HG03064 (cell line): ENCODE data around the gene MYO1A.
"Not testable (repeated sequence)": the region's sequence is repeated elsewhere in the genome, so short reads cannot be mapped to it uniquely, and the experiment has no call there.

Experiments
- ATAC-seq: cut with Tn5 transposase; IDR thresholded peaks from one replicate; pipeline ENCODE4 v1.9.1; 2021; ENCODE audit warnings: low read depth; ENCODE audit not compliant: unreplicated experiment

MYO1A gene

DNA sequence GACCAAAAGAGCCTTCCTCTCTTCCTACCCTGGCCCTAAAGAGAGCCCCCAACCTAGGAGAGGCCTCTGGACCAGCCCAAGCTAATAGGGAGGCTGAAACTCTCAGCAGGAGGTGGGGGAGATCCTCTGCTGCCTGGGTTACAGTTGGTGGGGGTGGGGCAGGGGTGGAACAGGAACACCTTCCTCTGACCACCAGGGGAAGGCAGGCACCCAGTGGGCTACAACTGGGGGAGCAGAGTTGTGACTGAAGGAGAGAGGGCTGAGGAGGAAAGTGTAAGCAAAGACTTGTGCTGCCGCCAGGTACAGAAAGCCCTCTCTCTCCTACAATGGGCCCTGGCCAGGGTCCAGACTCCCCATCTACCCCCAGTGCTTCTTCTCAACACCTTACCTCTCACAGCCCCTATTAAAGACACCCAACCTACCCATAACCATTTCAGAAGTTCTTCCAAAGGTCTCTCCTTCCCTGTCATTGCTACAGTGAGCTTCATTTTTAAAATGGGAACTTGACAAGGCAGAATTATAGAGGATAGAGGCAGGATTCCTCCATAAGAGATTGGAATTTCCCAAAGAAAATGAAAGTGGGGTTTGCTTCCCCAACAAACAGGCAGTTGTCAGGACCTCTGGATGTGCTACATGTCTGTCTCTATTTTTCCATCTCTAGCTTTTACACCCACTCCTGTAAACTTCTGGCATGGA lies 1.4 kb downstream of the MYO1A start:
- ATAC-seq = no peak

DNA sequence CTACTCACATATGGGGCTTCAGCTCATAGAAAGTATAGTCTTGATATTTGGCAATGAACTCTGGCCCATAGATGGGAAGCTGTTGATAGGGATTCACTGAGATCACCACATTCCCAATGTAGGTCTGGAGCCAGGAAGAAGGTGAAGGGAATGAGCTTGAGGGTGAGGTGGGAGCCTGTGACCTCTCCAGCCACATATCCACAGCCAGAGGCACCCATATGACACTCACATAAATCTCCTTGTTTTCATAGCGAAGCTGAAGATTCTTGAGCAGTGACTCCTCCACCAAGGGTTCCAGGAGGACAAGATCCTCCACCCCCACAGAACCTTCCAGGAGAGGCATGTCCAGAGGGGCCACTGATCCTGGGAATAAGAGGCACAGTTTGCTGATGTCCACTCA lies 1.9 kb downstream of the MYO1A start:
- ATAC-seq = no peak

DNA sequence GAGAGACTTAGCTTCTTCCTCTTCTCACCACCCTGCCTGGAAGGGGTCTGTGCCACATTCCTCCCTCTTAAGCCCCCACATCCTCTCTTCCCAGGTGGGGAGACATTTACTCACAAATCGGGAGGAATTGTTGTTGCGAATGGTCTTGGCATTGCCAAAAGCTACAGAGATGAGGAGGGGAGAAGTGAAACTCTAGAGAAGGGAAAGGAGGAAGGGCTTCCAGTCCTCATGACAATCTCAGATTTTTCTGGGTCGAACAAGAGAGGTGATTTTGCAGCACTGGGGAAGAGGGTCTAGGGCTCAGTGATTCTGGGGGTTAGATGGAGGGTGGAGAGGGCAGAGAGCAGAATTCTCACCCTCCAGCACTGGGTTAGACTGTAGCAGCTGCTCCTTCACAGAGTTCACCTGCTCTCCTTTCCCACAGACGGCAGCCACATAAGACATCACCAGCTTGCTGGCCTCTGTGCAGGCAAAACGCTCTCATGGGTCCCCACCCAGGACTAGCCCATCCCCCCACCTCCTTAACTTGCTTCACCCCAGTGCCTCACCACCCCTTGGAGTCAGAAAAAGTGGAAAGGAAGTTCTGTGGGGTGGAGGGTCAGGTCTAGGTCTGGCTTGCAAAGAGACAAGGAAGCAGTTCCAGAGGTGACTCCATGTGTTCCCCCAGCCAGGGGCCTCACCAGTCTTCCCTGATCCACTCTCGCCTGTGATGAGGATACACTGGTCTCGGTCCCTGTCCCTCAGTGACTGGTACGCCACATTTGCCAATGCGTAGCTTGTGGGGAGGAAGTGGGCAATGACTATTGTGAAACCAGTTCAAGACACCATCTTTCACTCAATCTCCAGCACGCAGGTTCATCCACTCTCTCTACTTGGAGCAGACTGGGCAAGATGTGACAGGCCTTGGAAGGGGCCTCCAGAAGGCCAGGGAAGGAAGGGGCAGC lies 2.7 kb downstream of the MYO1A start:
- ATAC-seq = no peak

DNA sequence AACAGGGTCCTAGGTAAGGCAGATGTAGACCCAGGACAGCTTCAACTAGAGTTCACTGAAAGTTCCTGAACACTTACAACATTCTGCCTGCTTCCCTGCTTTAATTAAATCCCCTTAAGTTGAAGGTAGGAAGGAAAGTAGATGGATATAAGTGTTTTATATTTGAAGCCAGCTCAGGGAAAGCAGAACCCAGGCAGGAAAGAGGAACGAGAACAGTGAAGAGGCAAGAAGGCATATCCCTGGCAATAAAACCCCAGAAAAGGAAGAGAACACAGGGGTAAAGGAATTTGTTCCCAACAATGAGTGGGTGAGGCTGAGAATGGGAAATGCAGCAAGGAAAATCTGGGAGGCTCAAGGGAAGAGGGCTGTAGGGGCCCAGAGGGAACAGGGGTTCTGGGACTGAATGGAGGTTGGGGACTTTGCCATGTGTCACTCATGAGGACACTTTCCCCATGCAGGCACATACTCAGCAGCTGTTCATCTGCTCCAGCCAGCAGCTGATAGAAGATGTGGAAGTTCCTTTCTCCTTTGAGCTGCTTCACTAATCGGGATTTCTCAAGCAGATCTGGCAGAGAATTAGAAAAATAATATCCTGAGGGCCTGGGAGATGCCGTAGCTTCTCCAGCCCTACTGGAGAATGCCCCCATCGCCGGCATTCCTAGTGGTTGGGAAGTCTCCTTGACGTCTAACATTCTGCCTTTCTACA lies 3.7 kb downstream of the MYO1A start:
- no peak for ATAC-seq

DNA sequence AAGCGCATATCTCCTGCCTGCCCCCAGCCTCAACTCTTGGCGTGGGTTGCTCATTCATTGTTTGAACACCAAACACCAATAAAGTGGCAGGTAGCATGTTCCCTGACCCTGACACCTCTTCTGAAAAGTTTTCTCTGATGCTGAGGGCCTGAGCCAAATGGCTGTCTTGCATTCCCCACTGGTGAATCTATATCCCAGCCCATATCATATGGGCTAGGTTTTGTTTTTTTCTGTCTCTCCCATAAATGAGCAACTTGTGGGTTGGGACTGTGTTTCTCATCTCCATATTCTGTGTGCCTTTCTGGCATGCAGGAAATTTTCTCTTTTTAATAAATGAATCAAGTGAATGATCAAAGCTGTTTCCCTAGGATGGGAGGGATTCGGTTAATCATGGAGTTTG lies 5.0 kb downstream of the MYO1A start:
- ATAC-seq = no peak

DNA sequence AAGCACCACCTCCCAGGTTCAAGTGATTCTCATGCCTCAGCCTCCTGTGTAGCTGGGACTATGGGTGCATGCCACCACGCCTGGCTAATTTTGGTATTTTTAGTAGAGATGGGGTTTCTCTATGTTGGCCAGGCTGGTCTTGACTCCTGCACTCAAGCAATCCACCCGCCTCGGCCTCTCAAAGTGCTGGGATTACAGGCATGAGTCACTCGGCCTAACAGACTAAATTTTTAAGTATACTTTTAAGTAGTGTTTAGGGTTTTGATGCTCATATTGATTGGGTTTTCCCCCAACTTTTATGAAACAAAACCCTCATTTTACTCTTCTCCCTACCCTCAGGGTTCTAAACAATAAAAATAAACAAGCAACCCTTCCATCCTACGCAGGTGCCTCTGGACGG lies 5.5 kb downstream of the MYO1A start:
- ATAC-seq = no peak

DNA sequence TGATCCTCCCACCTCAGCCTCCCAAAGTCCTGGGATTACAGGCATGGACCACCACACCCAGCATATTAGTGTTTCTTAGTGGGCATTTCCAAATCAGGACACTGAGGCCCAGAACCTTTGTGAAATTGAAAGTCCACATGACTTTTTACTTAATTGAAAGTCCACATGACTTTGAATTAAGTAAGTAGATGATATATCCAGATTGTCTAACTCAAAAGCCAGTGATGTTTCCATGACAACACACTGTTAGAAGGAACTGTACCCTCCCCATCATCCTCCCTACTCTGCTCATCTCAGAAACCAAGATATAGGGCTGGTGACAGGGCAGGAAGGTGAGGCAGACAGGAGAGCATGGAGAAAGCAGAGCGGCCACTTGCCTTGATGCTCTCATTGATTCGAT lies 7.2 kb downstream of the MYO1A start:
- ATAC-seq = no peak

DNA sequence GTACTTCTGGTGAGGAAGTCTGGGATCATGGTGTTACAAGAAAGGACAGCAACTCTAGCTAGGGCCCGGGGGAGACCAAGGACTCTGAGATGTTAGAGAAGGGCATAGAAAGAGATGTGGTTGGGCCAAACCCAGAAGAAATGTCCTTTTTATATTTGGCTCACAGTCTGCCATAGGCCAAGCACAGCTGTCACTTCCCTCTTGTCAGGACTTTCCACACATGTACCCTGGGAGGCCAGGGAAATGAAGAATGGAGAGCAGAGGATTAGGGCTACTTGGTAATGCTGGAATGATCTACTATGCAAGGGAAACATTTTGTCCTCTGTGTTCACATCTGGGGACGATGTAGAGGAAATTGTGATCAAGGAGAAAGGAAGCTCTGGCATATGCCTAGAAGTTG lies 9.2 kb downstream of the MYO1A start:
- ATAC-seq = no peak

DNA sequence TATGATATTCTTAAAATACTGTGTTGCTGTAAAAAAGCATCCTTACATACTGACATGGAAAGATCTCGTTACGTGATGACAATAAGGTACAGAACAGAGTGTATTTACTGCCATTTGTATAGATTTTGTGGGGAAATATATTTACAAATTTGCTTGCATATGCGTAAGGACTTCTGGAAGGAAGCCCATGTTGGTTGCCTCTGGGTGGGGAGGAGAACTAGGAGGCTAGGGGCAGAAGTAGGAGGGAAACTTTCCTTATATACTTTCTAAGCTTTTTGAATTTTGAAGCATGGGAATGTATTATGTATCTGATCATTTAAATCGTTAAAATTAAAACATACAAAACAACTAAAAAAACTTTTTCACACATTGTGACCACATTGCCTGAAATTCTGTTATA lies 9.7 kb downstream of the MYO1A start:
- no peak for ATAC-seq

DNA sequence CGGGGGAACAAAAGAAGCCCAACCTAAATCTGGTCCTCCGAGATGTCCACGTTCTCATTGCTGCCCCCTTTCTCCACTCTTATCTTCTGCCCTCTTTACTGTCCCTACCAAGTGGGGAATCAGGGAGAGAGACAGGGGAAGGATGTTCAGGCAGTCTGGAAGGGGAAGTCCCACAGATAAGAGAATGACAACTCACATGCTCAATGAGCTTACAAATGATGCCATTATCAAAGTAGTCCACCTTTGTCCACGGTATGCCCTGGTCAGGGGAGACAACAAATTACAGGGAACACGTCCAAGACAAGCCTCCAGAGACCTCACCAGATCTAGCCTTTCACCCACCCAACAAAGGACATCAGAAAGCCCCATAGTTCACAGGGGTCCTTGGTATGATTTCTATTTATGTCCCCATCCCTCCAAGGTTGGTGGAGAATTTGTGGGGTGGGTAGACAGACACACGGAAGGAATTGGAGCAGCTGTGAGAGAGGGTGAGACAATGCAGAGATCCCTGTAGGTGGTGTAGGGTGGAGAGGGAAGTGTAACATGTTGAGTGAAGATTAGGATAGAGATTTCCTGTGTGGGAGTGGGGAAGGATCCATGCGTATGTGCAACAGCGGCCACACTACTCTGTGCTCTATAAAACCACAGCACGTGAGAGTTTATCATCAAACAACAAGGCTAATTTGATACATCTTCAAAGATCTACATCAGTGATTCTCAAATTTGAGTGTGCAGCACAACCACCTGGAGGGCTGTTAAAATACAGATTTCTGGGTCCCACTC lies 10.7 kb downstream of the MYO1A start:
- ATAC-seq = no peak

DNA sequence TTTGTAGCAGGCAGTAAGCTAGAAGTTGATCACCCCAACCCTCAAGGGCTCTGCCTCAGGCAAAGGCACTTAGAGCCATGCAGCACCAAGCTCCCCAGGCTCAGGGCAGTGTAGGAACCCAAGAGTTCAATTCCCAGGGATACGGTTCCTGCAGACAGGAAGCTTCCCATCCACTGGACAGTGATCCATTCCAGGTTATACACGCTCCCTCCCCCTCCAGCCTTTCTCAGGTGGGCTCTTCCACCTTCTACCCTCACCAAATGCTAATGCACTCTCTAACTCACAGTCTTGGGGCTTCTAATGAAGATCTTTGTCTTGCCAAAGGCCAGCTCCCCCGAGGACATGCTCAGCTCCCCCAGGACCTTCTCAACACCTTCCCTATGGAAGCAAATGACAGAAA lies 12.7 kb downstream of the MYO1A start:
- no peak for ATAC-seq

DNA sequence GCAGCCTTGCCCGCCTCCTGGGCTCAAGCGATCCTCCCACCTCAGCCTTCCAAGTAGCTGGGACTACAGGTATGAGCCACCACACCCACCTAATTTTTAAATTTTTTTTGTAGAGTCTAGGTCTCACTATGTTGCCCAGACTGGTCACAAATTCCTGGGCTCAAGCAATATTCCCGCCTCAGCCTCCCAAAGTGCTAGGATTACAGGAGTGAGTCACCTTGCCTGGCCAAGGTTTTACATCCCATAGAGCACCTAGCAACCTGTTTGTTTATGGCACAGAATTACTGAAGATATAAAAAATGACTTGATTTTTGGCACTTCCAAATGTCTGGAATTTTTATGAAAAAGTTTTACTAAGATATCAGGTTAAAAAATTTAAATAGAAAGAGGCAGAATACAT lies 16.5 kb downstream of the MYO1A start:
- ATAC-seq = no peak

DNA sequence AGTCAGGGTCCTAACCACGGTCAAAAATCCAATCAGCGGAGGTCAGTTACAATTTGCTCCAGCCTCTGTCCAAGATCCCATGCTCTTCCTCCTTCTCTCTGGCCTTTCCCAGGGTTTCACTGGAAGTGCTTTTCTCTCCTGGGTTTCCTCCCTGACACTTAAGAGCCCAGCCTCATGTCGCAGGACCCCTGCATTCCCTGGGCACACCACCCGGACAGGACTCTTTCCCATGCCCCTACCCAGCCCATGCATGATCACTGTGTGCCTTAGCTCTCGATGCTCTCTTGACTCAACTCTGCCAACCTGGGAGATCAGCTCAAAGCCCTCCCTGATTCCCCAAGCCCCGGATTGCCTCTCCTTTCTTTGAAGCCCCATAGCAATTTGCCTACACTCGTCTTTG lies 18.1 kb downstream of the MYO1A start:
- ATAC-seq = no peak

DNA sequence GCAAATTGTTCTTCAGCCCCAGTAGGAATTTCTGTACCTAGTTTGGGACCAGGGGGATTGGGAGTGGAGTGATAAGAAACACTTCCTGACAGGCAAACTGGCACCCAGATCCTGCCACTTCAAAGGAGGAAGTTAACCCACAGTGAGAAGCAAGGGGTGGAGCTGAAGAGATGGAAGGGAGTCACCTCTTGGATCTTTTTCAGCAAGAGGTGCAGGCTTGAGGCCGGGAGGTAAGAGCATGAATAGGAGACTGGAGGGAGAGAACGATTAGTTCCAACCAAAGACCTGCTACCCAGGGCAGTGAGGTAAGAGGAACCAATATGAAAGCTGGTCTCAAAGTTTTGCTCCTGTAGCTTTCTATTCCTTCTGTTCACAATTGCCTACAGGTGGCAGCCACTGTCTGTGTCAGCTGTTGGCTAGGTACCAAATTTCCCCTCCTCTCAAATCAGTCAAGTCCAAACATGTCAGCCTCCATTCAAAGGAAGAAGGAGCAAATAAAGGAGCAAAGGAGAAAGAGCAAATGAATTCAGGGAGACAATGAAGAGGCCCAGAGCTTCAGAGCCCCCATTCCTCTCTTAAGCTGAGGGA lies 18.7 kb downstream of the MYO1A start:
- ATAC-seq = no peak

DNA sequence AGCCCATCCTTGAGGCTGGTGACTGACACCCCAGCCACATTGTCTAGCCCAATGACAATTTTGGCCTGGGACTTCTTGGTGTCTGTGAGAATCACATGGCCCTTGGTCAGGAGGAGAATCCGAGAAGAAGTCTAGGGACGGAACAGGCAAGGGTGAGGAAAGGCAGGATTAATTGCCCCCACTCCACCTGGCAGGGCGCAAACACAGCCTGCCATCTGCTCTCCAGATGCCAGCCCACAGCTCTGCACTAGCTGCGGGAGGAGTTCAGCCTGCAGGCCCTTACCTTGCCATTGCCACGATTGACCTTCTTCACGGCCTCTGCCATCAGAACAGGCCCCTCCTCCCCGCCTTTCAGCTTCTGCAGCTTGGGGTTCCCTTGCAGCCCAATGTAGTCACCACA lies 20.5 kb downstream of the MYO1A start:
- no peak for ATAC-seq

DNA sequence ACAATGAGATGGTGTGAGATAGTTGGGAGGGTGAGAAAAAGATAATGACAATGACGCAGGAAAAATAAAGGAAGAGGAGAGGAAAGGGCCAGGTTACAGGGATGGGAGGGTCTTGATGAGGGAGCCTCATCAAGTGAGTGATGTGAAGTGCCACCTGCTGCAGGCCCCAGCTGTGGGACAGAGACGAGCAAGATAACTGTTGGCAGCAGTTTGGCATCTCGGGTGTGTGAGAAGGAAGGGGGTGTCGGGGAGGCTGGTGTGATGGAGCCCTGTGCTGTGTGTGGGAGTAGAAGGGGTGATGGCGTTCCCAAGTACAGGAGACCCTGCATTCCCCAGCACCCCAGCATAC lies 22.1 kb downstream of the MYO1A start:
- no peak for ATAC-seq

DNA sequence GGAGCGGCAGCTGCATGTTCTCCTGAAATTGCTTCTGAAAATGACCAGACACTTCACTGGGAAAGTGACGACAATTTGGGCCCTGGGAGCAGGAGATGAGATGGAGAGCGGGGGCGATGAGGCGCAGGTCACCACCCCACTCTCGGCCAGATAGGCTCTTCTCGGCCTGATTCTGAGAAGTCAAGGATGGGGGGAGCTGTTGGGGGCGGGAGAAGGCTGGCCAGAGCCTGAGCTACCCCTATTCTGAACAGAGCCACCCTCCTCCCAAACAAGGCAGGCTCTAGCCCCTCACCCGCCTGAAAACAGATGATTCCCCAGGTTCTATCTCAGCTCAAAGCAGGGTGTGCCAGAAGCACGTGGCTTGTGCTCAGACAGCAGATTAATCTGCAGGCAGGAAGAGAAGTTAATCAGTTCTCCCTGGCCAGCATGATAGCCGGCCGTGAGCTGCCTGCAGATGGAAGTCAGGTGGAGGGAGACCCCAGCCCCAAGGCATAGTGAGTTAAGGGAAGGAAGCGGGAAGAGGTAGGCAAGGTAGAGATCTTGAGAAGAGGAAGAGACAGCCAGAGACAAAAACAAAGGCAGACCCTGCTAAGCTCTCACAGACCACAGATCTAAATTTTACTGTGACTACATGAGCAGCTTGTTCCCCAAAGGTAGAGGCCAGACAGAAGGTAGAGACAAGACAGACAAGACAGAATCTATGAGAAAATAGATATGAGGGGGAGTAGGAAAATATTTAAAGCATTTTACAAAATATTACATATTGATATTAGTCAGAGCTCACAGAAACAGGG lies 22.7 kb downstream of the MYO1A start:
- ATAC-seq = no peak

DNA sequence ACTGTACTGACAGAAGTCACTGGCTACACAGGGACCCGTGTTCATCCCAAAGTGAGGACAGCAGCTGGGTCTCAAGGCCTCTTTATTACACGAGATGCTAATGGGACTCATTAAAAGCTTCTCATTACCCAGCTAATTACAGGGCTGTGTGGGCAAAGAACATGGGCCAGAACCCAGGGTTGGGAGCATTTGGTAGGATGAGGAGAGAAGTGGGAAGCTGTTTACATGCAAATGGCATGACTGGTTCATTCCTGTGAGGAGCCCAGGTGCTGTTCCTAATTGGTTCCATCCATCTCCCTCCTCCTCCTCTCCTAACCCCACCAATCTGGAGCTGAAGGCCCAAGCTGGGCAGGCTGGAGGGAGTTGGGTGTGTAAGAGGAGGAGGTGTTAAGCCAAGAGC lies 24.7 kb downstream of the MYO1A start:
- no peak for ATAC-seq

DNA sequence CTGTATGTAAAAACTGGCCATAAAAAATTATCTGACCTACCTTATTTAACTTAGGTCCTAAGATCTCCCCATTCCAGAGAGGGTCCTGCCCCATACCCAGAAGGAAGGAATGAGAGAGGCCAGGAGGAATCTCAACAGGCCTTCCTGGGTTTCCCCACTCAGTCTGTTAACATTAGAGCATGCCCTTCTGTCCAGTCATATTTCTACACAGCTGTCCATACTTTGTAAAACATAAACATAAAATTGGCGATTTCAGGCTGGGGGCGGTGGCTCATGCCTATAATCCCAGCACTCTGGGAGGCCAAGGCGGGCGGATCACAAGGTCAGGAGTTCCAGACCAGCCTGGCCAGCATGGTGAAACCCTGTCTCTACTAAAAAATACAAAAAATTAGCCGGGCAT lies 27.6 kb downstream of the MYO1A start:
- not testable (repeated sequence) for ATAC-seq
